Esophagus squamous epithelium (tissue), 4 donors: ENCODE data around the gene NPIPA5.
"Not testable (repeated sequence)": the region's sequence is repeated elsewhere in the genome, so short reads cannot be mapped to it uniquely, and the experiment has no call there.

Experiments used
- POLR2A ChIP-seq, 4 donors: fragments of 450-650 bp; IDR thresholded peaks; one replicate each; pipeline ENCODE4 v1.6.1; 2017; ENCODE audit warnings: antibody characterized with exemption in 4 of 4, mild to moderate bottlenecking in 4 of 4, moderate library complexity in 3 of 4
- TF ChIP-seq, protein P1 (sequence below), 6 experiments: fragments of 450-650 bp in 4 of 6; fragments of 200-600 bp in 2 of 6; sonication (generic) in 2 of 6; IDR thresholded peaks; one replicate each; pipeline ENCODE4 v1.5.1; 2016 to 2019; ENCODE audit warnings: antibody characterized with exemption in 6 of 6, mild to moderate bottlenecking in 4 of 6, moderate library complexity in 4 of 6

DNA sequence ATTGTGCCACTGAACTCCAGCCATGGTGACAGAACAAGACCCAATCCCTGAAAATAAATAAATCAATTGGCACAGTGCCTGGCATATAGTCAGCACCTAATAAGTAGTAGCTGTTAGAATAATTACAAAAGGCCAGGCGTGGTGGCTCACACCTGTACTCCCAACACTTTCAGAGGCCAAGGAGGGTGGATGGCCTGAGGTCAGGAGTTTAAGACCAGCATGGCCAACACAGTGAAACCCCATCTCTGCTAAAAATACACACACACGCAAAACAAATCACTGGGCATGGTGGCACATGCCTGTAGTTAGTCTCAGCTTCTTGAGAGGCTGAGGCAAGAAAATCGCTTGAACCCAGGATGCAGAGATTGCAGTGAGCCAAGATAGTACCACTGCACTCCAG, 25.2 kb downstream of the NPIPA5 start:
- TF ChIP-seq, protein P1, sequence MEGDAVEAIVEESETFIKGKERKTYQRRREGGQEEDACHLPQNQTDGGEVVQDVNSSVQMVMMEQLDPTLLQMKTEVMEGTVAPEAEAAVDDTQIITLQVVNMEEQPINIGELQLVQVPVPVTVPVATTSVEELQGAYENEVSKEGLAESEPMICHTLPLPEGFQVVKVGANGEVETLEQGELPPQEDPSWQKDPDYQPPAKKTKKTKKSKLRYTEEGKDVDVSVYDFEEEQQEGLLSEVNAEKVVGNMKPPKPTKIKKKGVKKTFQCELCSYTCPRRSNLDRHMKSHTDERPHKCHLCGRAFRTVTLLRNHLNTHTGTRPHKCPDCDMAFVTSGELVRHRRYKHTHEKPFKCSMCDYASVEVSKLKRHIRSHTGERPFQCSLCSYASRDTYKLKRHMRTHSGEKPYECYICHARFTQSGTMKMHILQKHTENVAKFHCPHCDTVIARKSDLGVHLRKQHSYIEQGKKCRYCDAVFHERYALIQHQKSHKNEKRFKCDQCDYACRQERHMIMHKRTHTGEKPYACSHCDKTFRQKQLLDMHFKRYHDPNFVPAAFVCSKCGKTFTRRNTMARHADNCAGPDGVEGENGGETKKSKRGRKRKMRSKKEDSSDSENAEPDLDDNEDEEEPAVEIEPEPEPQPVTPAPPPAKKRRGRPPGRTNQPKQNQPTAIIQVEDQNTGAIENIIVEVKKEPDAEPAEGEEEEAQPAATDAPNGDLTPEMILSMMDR (IDR thresholded peaks at IDR 0.05): not testable (repeated sequence)
- not testable (repeated sequence) for TF ChIP-seq POLR2A (IDR thresholded peaks at IDR 0.05)
